ENCODE data around the gene KCNK15. TPM values are rescaled to one million over a fixed set of nuclear protein-coding genes. Genes with fewer than 3 reads are reported as not detected.

The KCNK15 gene
- total RNA-seq, 4 donors from 2014 or later, result 0.57 to 1.9 (median 1.4) TPM

- no peaks in the 10 kb centered on the region for H3K9me3 ChIP-seq
These were observed 9.9 kb upstream of the KCNK15 start for GRCh38 chr20:44735816-44736169.

GRCh38 chr20:44736170-44737021, 9.3 kb upstream of the KCNK15 start:
- H3K4me3 ChIP-seq, result no peak overlapping the region
- H3K36me3 ChIP-seq, result no peaks in the 10 kb centered on the region
- no peaks in the 10 kb centered on the region for H3K9me3 ChIP-seq
- DNase-seq (ENCODE audit: low spot score in 2 of 2), result no peak
- H3K27me3 ChIP-seq, result no peaks in the 10 kb centered on the region
- 42% methylated on average over 6 of the region's 6 CpGs for WGBS
- no peak overlapping the region for H3K27ac ChIP-seq
- peaks cover 4% of the 10 kb centered on the region for H3K4me1 ChIP-seq
- TF ChIP-seq POLR2A (IDR thresholded peaks at IDR 0.05) (no peak), EP300 (IDR thresholded peaks at IDR 0.05) (no peak), CTCF (IDR thresholded peaks at IDR 0.05) (no peak), POLR2AphosphoS5 (IDR thresholded peaks at IDR 0.05) (no peak)

More at GRCh38 chr20:44735816-44736169, 9.9 kb upstream of the KCNK15 start:
- no peaks in the 10 kb centered on the region for H3K36me3 ChIP-seq
- no peak for DNase-seq (ENCODE audit: low spot score in 2 of 2)
- H3K4me3 ChIP-seq, result no peak overlapping the region
- WGBS, result 91% methylated on average over 4 of the region's 4 CpGs
- no peak overlapping the region for H3K27ac ChIP-seq
- TF ChIP-seq POLR2AphosphoS5 (IDR thresholded peaks at IDR 0.05), result no peak
- no peak for TF ChIP-seq EP300 (IDR thresholded peaks at IDR 0.05)
- TF ChIP-seq POLR2A (IDR thresholded peaks at IDR 0.05), result no peak
- no peak for TF ChIP-seq CTCF (IDR thresholded peaks at IDR 0.05)
- H3K4me1 ChIP-seq, result peaks cover 4% of the 10 kb centered on the region
- H3K27me3 ChIP-seq, result no peaks in the 10 kb centered on the region

- H3K27me3 ChIP-seq, result no peaks in the 10 kb centered on the region
- no peak for TF ChIP-seq POLR2A (IDR thresholded peaks at IDR 0.05)
- TF ChIP-seq CTCF (IDR thresholded peaks at IDR 0.05), result no peak
- no peak for TF ChIP-seq POLR2AphosphoS5 (IDR thresholded peaks at IDR 0.05)
- TF ChIP-seq EP300 (IDR thresholded peaks at IDR 0.05), result no peak
- H3K36me3 ChIP-seq, result no peaks in the 10 kb centered on the region
- H3K27ac ChIP-seq, result no peak overlapping the region
- H3K4me3 ChIP-seq, result no peak overlapping the region
- H3K4me1 ChIP-seq, result peaks cover 4% of the 10 kb centered on the region
- no peaks in the 10 kb centered on the region for H3K9me3 ChIP-seq
- WGBS, result 98% methylated on average over 4 of the region's 4 CpGs
- no peak for DNase-seq (ENCODE audit: low spot score in 2 of 2)
These were observed 8.5 kb upstream of the KCNK15 start for GRCh38 chr20:44737116-44737515.

GRCh38 chr20:44738813-44739477, 6.7 kb upstream of the KCNK15 start:
- H3K36me3 ChIP-seq, result no peaks in the 10 kb centered on the region
- H3K9me3 ChIP-seq, result no peaks in the 10 kb centered on the region
- TF ChIP-seq CTCF (IDR thresholded peaks at IDR 0.05) (no peak), POLR2AphosphoS5 (IDR thresholded peaks at IDR 0.05) (no peak)
- no peak for DNase-seq (ENCODE audit: low spot score in 2 of 2)
- WGBS, result 77% methylated on average over 6 of the region's 7 CpGs
- no peaks in the 10 kb centered on the region for H3K4me1 ChIP-seq
- H3K4me3 ChIP-seq, result no peak overlapping the region
- no peaks in the 10 kb centered on the region for H3K27me3 ChIP-seq
- no peak overlapping the region for H3K27ac ChIP-seq

- WGBS, result 47% methylated on average over 2 of the region's 2 CpGs
- Histone ChIP-seq H3K27ac (no peak overlapping the region), H3K36me3 (no peaks in the 10 kb centered on the region), H3K27me3 (no peaks in the 10 kb centered on the region), H3K9me3 (no peaks in the 10 kb centered on the region), H3K4me3 (no peak overlapping the region), H3K4me1 (peaks cover under 1% of the 10 kb centered on the region)
- DNase-seq (ENCODE audit: low spot score in 2 of 2), result no peak
- no peak for TF ChIP-seq EP300 (IDR thresholded peaks at IDR 0.05)
These were observed 5.7 kb upstream of the KCNK15 start for GRCh38 chr20:44739942-44740341.
